ENCODE data around the gene PDZD2.

Gene PDZD2

GRCh38 chr5:31888564-31888963 lies 249.6 kb downstream of the PDZD2 start:
- DNase-seq = no peak

GRCh38 chr5:31889001-31889561 lies 250.2 kb downstream of the PDZD2 start:
- DNase-seq = no peak

GRCh38 chr5:31890046-31890445 lies 251.1 kb downstream of the PDZD2 start:
- no peak for DNase-seq

GRCh38 chr5:31894141-31894540 lies 255.2 kb downstream of the PDZD2 start:
- DNase-seq = no peak

- DNase-seq = no peak
These were observed 256.4 kb downstream of the PDZD2 start for GRCh38 chr5:31895199-31895820.

GRCh38 chr5:31898036-31898632 lies 259.2 kb downstream of the PDZD2 start:
- no peak for DNase-seq

- DNase-seq = no peak
These were observed 261.4 kb downstream of the PDZD2 start for GRCh38 chr5:31900296-31900865.

- DNase-seq = no peak
These were observed 263.0 kb downstream of the PDZD2 start for GRCh38 chr5:31901807-31902530.

GRCh38 chr5:31908396-31908795 lies 269.5 kb downstream of the PDZD2 start:
- no peak for DNase-seq

- no peak for DNase-seq
These were observed 270.1 kb downstream of the PDZD2 start for GRCh38 chr5:31909073-31909472.

- DNase-seq = no peak
These were observed 272.6 kb downstream of the PDZD2 start for GRCh38 chr5:31911291-31912265.

GRCh38 chr5:31913808-31914207 lies 274.9 kb downstream of the PDZD2 start:
- DNase-seq = no peak

- no peak for DNase-seq
These were observed 277.4 kb downstream of the PDZD2 start for GRCh38 chr5:31916327-31916726.

GRCh38 chr5:31918739-31919138 lies 279.8 kb downstream of the PDZD2 start:
- no peak for DNase-seq

- no peak for DNase-seq
These were observed 282.9 kb downstream of the PDZD2 start for GRCh38 chr5:31921852-31922305.

GRCh38 chr5:31924005-31924404 lies 285.1 kb downstream of the PDZD2 start:
- DNase-seq = no peak

GRCh38 chr5:31931874-31932273 lies 292.9 kb downstream of the PDZD2 start:
- no peak for DNase-seq

- no peak for DNase-seq
These were observed 295.2 kb downstream of the PDZD2 start for GRCh38 chr5:31934156-31934555.

GRCh38 chr5:31935496-31936369 lies 296.8 kb downstream of the PDZD2 start:
- DNase-seq = no peak

GRCh38 chr5:31936683-31937082 lies 297.8 kb downstream of the PDZD2 start:
- DNase-seq = no peak

GRCh38 chr5:31937226-31937625 lies 298.3 kb downstream of the PDZD2 start:
- no peak for DNase-seq

Measured in SHP77 (cell line).